Ishikawa (cell line): ENCODE data around the gene SLC15A5.

ENCODE experiments used
- CREB1 ChIP-seq: IDR thresholded peaks from 2 replicates; pipeline ENCODE4 v1.6.1; 2012; ENCODE audit warnings: low read depth
- TF ChIP-seq, protein P1 (sequence below): IDR thresholded peaks from 2 replicates; pipeline ENCODE4 v1.6.1; 2012; ENCODE audit warnings: low read depth, mild to moderate bottlenecking
- TF ChIP-seq, protein P2 (sequence below): IDR thresholded peaks from 2 replicates; pipeline ENCODE4 v1.6.1; 2012

DNA sequence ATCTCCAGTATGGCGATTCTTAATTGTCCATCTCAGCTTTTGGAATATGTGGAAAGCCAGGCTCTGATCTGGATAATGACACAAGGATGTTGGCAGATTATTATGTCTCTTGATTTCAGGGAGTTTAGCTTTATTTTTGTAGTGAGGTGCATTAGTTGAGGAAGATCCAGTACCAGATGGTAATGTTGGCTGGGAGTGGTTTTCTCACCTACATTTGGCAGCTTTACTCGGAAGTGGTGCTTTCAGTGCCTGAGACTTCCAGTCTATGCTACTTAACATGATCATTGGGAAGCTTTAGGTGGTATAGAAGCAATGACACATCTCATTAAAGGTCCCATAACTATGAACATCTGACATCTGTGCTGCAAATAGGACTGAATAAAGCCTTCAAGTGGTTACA, 7.5 kb downstream of the SLC15A5 start:
- TF ChIP-seq, protein P1, sequence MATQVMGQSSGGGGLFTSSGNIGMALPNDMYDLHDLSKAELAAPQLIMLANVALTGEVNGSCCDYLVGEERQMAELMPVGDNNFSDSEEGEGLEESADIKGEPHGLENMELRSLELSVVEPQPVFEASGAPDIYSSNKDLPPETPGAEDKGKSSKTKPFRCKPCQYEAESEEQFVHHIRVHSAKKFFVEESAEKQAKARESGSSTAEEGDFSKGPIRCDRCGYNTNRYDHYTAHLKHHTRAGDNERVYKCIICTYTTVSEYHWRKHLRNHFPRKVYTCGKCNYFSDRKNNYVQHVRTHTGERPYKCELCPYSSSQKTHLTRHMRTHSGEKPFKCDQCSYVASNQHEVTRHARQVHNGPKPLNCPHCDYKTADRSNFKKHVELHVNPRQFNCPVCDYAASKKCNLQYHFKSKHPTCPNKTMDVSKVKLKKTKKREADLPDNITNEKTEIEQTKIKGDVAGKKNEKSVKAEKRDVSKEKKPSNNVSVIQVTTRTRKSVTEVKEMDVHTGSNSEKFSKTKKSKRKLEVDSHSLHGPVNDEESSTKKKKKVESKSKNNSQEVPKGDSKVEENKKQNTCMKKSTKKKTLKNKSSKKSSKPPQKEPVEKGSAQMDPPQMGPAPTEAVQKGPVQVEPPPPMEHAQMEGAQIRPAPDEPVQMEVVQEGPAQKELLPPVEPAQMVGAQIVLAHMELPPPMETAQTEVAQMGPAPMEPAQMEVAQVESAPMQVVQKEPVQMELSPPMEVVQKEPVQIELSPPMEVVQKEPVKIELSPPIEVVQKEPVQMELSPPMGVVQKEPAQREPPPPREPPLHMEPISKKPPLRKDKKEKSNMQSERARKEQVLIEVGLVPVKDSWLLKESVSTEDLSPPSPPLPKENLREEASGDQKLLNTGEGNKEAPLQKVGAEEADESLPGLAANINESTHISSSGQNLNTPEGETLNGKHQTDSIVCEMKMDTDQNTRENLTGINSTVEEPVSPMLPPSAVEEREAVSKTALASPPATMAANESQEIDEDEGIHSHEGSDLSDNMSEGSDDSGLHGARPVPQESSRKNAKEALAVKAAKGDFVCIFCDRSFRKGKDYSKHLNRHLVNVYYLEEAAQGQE: no peak
- TF ChIP-seq CREB1: no peak
- TF ChIP-seq, protein P2, sequence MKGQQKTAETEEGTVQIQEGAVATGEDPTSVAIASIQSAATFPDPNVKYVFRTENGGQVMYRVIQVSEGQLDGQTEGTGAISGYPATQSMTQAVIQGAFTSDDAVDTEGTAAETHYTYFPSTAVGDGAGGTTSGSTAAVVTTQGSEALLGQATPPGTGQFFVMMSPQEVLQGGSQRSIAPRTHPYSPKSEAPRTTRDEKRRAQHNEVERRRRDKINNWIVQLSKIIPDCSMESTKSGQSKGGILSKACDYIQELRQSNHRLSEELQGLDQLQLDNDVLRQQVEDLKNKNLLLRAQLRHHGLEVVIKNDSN: no peak
